A673 (cell line): ENCODE results near the gene GLRA2.

Experiments
- EZH2 ChIP-seq: fragments of 200-600 bp; sonication (generic); IDR thresholded peaks from 2 replicates; pipeline ENCODE4 v1.6.1; 2017; ENCODE audit warnings: borderline replicate concordance, low read depth, mild to moderate bottlenecking, mixed read lengths, antibody characterized with exemption, low read length; ENCODE audit not compliant: poor library complexity, severe bottlenecking
- TF ChIP-seq, protein P1 (sequence below): fragments of 300-800, 200-600 bp; sonication (generic); conservative IDR thresholded peaks from 2 replicates; pipeline ENCODE4 v1.5.1; 2017; ENCODE audit warnings: low read depth, mild to moderate bottlenecking, antibody characterized with exemption, low read length, moderate library complexity, mixed read lengths

DNA sequence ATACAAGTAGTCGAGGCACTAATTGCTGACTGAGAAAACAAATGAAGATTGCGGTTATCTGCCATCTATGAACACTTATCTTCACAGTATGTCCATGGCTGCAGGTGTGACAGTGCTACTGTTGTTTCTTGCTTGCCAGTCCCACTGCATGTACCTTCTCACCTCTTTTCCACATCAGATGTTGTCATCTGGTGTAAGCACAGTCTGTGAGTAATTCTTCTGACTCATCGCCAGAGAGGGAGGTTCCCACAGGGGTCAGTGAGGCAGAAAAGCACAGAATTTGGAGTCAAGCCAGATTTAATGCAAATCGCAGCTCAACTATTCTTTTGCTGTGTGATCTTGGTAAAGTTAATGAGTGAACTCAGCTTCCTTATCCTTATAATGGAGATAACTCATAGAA, 144.4 kb downstream of the GLRA2 start:
- TF ChIP-seq, protein P1, sequence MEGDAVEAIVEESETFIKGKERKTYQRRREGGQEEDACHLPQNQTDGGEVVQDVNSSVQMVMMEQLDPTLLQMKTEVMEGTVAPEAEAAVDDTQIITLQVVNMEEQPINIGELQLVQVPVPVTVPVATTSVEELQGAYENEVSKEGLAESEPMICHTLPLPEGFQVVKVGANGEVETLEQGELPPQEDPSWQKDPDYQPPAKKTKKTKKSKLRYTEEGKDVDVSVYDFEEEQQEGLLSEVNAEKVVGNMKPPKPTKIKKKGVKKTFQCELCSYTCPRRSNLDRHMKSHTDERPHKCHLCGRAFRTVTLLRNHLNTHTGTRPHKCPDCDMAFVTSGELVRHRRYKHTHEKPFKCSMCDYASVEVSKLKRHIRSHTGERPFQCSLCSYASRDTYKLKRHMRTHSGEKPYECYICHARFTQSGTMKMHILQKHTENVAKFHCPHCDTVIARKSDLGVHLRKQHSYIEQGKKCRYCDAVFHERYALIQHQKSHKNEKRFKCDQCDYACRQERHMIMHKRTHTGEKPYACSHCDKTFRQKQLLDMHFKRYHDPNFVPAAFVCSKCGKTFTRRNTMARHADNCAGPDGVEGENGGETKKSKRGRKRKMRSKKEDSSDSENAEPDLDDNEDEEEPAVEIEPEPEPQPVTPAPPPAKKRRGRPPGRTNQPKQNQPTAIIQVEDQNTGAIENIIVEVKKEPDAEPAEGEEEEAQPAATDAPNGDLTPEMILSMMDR: no peak
- TF ChIP-seq EZH2: no peak
